A549 (cell line): Measurements from ENCODE around the gene HMG20B.

Source experiments
- EHMT2 ChIP-seq: fragments of 200-600 bp; sonication (generic); IDR thresholded peaks from 2 replicates; pipeline ENCODE4 v1.6.1; 2016; ENCODE audit warnings: antibody characterized with exemption, low read depth, mild to moderate bottlenecking, moderate library complexity
- ESRRA ChIP-seq: fragments of 150-350 bp; IDR thresholded peaks from 2 replicates; pipeline ENCODE4 v1.6.1; 2014; ENCODE audit warnings: mild to moderate bottlenecking, low read length, borderline replicate concordance
- PHF8 ChIP-seq: fragments of 200-600 bp; sonication (generic); IDR thresholded peaks from 2 replicates; pipeline ENCODE4 v1.6.1; 2016; ENCODE audit warnings: low read depth, mild to moderate bottlenecking, antibody characterized with exemption, moderate library complexity, borderline replicate concordance
- POLR2A ChIP-seq: IDR thresholded peaks from 2 replicates; pipeline ENCODE4 v1.6.1; 2012; ENCODE audit warnings: mild to moderate bottlenecking, low read length
- RAD21 ChIP-seq, 2 experiments: fragments of >200 bp in 1 of 2; sonication (Bioruptor Twin) in 1 of 2; formaldehyde crosslinking in 1 of 2; IDR thresholded peaks in 1 of 2; conservative IDR thresholded peaks in 1 of 2; 2 replicates in 1 of 2; 3 replicates in 1 of 2; pipeline ENCODE4 v1.6.1; 2012 to 2018; ENCODE audit warnings: inconsistent platforms in 1 of 2
- SMC3 ChIP-seq: fragments of >200 bp; sonication (Bioruptor Twin); formaldehyde crosslinking; IDR thresholded peaks from 3 replicates; pipeline ENCODE4 v1.6.1; 2018; ENCODE audit warnings: inconsistent platforms
- TF ChIP-seq, protein P1 (sequence below): fragments of >200 bp; sonication (Bioruptor Twin); formaldehyde crosslinking; IDR thresholded peaks from 3 replicates; pipeline ENCODE4 v1.5.1; 2016
- TF ChIP-seq, protein P2 (sequence below): IDR thresholded peaks from 2 replicates; pipeline ENCODE4 v1.6.1; 2012

DNA sequence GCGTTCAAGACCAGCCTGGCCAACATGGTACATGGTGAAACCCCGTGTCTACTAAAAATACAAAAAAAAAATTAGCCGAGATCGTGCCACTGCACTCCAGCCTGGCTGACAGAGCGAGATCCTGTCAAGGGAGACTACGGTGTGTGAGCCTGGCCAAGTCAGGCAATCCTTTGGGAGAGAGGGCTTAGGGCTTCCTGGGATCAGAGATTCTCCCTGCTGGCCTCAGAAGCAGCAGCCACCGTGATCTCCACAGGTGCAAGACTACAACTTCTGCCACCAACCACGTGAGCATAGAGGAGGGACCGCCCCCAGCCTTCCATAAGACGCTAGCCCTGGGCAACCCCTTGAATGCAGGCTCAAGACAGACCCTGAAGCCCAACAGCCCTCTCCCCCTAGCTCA is 22.9 kb upstream of the HMG20B start:
- TF ChIP-seq, protein P1, sequence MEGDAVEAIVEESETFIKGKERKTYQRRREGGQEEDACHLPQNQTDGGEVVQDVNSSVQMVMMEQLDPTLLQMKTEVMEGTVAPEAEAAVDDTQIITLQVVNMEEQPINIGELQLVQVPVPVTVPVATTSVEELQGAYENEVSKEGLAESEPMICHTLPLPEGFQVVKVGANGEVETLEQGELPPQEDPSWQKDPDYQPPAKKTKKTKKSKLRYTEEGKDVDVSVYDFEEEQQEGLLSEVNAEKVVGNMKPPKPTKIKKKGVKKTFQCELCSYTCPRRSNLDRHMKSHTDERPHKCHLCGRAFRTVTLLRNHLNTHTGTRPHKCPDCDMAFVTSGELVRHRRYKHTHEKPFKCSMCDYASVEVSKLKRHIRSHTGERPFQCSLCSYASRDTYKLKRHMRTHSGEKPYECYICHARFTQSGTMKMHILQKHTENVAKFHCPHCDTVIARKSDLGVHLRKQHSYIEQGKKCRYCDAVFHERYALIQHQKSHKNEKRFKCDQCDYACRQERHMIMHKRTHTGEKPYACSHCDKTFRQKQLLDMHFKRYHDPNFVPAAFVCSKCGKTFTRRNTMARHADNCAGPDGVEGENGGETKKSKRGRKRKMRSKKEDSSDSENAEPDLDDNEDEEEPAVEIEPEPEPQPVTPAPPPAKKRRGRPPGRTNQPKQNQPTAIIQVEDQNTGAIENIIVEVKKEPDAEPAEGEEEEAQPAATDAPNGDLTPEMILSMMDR: no peak
- TF ChIP-seq EHMT2 (no peak), ESRRA (no peak), PHF8 (no peak), POLR2A (no peak), RAD21 (conservative IDR thresholded peaks at IDR 0.05 in 1 of 2, IDR thresholded peaks at IDR 0.05 in 1 of 2) (no peak), SMC3 (no peak)
- TF ChIP-seq, protein P2, sequence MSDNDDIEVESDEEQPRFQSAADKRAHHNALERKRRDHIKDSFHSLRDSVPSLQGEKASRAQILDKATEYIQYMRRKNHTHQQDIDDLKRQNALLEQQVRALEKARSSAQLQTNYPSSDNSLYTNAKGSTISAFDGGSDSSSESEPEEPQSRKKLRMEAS: no peak
